Endothelial cell of umbilical vein (primary cell): ENCODE measurements around the gene EMCN. TPM values are rescaled to one million over a fixed set of nuclear protein-coding genes. Genes with fewer than 3 reads are reported as not detected.

ENCODE experiments used
- BruUV-seq: library from RNA; stranded (reverse); fragments of 400-500 nt; replicated peaks from 2 replicates; lab custom pipeline; 2021; lab: Mats Ljungman, UMichigan
- CTCF ChIA-PET: fragments of 300-600, 350-600 bp; sonication (Branson Sonifier 250); formaldehyde crosslinking; loops from one replicate; lab custom pipeline; 2021; ENCODE audit warnings: antibody characterized with exemption, inconsistent platforms; lab: Charles Lee
- POLR2A ChIA-PET: fragments of 300-600, 350-600 bp; sonication (Branson Sonifier 250); formaldehyde crosslinking; loops from one replicate; lab custom pipeline; 2021; ENCODE audit warnings: antibody characterized with exemption, inconsistent platforms; lab: Charles Lee
- DNase-seq: peaks from one replicate; pipeline ENCODE4 v3.0.0-alpha.2; 2011; ENCODE audit warnings: low read depth, low spot score
- FAIRE-seq: peaks from 2 replicates; lab custom pipeline; 2011; peaks lifted over from hg19 to GRCh38; lab: Jason Lieb, UNC
- H2AFZ ChIP-seq: 2 replicates; pipeline ENCODE4 v1.6.0; 2012; ENCODE audit warnings: low read depth, low read length, control low read depth, inconsistent platforms
- H3K27ac ChIP-seq: 2 replicates; pipeline ENCODE4 v1.5.1; 2011; ENCODE audit warnings: low read depth, mild to moderate bottlenecking, control low read depth, low read length, moderate library complexity; ENCODE audit not compliant: insufficient read depth
- H3K27me3 ChIP-seq, 2 experiments: 2 replicates each; pipeline versions ENCODE4 v1.6.0 to v1.6.1; 2011; ENCODE audit warnings: low read length in 2 of 2, mixed read lengths in 1 of 2; ENCODE audit not compliant: control insufficient read depth in 2 of 2, insufficient read depth in 2 of 2
- H3K36me3 ChIP-seq, 2 experiments: 2 replicates in 1 of 2; 3 replicates in 1 of 2; pipeline ENCODE4 v1.5.1; 2011; ENCODE audit warnings: low read length in 2 of 2, mild to moderate bottlenecking in 1 of 2, moderate library complexity in 1 of 2; ENCODE audit not compliant: control insufficient read depth in 2 of 2, insufficient read depth in 2 of 2; ENCODE audit errors: extremely low read depth in 1 of 2
- H3K4me1 ChIP-seq: 3 replicates; pipeline ENCODE4 v1.5.1; 2011; ENCODE audit warnings: mild to moderate bottlenecking, low read length; ENCODE audit not compliant: control insufficient read depth, insufficient read depth; ENCODE audit errors: extremely low read depth
- H3K4me2 ChIP-seq: 2 replicates; pipeline ENCODE4 v1.6.1; 2011; ENCODE audit warnings: low read length, control low read depth, mixed read lengths; ENCODE audit not compliant: insufficient read depth
- H3K4me3 ChIP-seq, 3 experiments: fragments of 200-600 bp in 1 of 3; sonication (generic), shearing (Covaris generic) in 1 of 3; replicated peaks in 1 of 3; 2 replicates each; pipeline ENCODE4 v1.5.1; 2011 to 2016; ENCODE audit warnings: control low read depth in 3 of 3, low read length in 3 of 3, mild to moderate bottlenecking in 2 of 3, inconsistent platforms in 1 of 3, low read depth in 1 of 3, moderate library complexity in 1 of 3; ENCODE audit not compliant: insufficient read depth in 1 of 3
- H3K79me2 ChIP-seq: 2 replicates; pipeline ENCODE4 v1.6.0; 2012; ENCODE audit warnings: low read length, inconsistent platforms; ENCODE audit not compliant: control insufficient read depth, insufficient read depth
- H3K9ac ChIP-seq: replicated peaks from 2 replicates; pipeline ENCODE3; 2011; ENCODE audit warnings: low read length, control low read depth; ENCODE audit not compliant: insufficient read depth; ENCODE audit errors: extremely low read depth
- H3K9me1 ChIP-seq: replicated peaks from 3 replicates; pipeline ENCODE4 v1.6.0; 2011; ENCODE audit warnings: mild to moderate bottlenecking, low read length; ENCODE audit not compliant: control insufficient read depth, insufficient read depth; ENCODE audit errors: extremely low read depth
- H3K9me3 ChIP-seq: replicated peaks from 2 replicates; pipeline ENCODE4 v1.5.1; 2012; ENCODE audit warnings: low read length, inconsistent platforms; ENCODE audit not compliant: control insufficient read depth, insufficient read depth
- H4K20me1 ChIP-seq: replicated peaks from 2 replicates; pipeline ENCODE3; 2011; ENCODE audit warnings: mild to moderate bottlenecking, low read length; ENCODE audit not compliant: control insufficient read depth, insufficient read depth; ENCODE audit errors: extremely low read depth
- FOS ChIP-seq: IDR thresholded peaks from 2 replicates; pipeline ENCODE4 v1.6.1; 2011; ENCODE audit warnings: mild to moderate bottlenecking, low read length, moderate library complexity, borderline replicate concordance; ENCODE audit not compliant: insufficient read depth
- GATA2 ChIP-seq: IDR thresholded peaks from 2 replicates; pipeline ENCODE4 v1.7.0; 2011; ENCODE audit warnings: low read depth, mild to moderate bottlenecking, moderate library complexity, mixed read lengths, low read length; ENCODE audit not compliant: insufficient read length, insufficient read depth
- JUN ChIP-seq: IDR thresholded peaks from 2 replicates; pipeline ENCODE4 v1.6.1; 2011; ENCODE audit warnings: borderline replicate concordance, low read depth; ENCODE audit not compliant: insufficient read length, insufficient read depth
- POLR2AphosphoS5 ChIP-seq: IDR thresholded peaks from 2 replicates; pipeline ENCODE4 v1.6.1; 2012; ENCODE audit warnings: low read depth, mild to moderate bottlenecking, control low read depth, low read length, moderate library complexity; ENCODE audit not compliant: insufficient read depth
- dilution Hi-C: fragments of 300-500 bp; cut with MboI; formaldehyde crosslinking; loops from one replicate; pipeline ENCODE4 v1.15.0; 2019; ENCODE audit warnings: low sequenced_read_pairs; ENCODE audit not compliant: extremely low pct_ligation_motif_present
- intact Hi-C: fragments of 100-400 bp; cut with micrococcal nuclease; formaldehyde crosslinking; loops from one replicate; pipeline ENCODE4 v1.10.0; 2022
- polyA plus RNA-seq, 4 experiments: library from polyadenylated mRNA; depleted of rRNA in 3 of 4; stranded (reverse) in 3 of 4; unstranded in 1 of 4; fragments of >200 nt; gene quantifications; 2 replicates each; pipeline versions ENCODE4 v1.2.1 to v1.2.3, GENCODE V29; 2011 to 2012; ENCODE audit warnings: missing spikeins in 1 of 4
- total RNA-seq: library from RNA; stranded (reverse); gene quantifications from 2 replicates; pipeline ENCODE4 v1.2.3, GENCODE V29; 2021
- TF ChIP-seq, protein P1 (sequence below): IDR thresholded peaks from 2 replicates; pipeline ENCODE4 v1.6.1; 2011; ENCODE audit not compliant: insufficient read depth, insufficient read length

Gene EMCN
- total and polyA plus RNA-seq, 2 donors (not counting 3 experiments of a cell fraction or from before 2014, with no cell fraction given): 51.6 to 97.3 TPM

DNA sequence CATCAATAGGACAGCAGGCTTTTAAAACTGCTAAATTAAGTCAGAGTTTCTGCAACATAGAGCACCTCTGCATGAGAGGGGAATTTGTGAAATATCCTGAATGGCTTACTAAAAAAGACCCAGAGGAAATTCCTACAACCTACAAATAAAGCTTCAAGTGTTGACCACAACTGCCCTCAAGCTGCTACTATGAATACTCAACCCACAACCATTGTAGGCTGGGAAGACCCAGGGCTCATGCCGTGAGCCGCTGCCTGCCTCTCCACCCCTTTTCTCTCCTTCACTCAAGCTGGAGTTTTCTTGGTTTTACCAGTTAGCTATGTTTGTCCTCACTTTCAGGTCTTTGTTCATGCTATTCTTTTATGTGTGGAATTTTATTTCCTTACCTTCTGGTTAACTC, 151.6 kb downstream of the EMCN start:
- Histone ChIP-seq H4K20me1 (no peaks in the 10 kb centered on the region), H3K4me1 (peaks cover 14% of the 10 kb centered on the region), H3K4me3 (no peak overlapping the region), H3K36me3 (no peaks in the 10 kb centered on the region), H2AFZ (no peak overlapping the region), H3K27ac (no peak overlapping the region), H3K9ac (no peak overlapping the region), H3K79me2 (no peaks in the 10 kb centered on the region), H3K9me1 (no peaks in the 10 kb centered on the region), H3K4me2 (no peak overlapping the region), H3K27me3 (no peaks in the 10 kb centered on the region), H3K9me3 (no peaks in the 10 kb centered on the region)
- FAIRE-seq (no peak), DNase-seq (no peak)
- ChIA-PET POLR2A (no interaction called here), CTCF (no interaction called here)
- BruUV-seq: no TSS peak
- intact Hi-C loops: loop anchor here (10.0 kb wide), 1 partner anchor 171 kb away; the partner anchor contains the start of gene DDIT4L
- no peak for TF ChIP-seq JUN
- dilution Hi-C loops: no loop called here

DNA sequence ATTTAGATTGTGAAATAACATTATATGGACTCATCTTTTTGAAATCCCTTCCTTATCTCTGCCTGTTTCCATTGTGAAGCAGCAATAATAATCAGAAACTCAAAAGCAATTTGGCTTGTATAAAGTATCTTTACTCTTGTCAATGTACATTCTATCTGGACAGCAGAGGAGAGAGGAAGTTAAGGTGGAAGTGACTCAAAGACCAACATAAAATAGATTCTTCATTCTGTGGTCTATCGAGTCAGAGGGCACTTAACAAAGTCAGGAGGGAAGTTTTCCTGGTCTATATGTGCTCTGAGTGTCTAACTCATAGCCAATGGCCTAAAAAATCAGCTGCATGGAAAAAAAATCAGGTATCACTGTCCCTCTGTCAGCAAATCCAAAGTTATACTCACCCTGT, 155.5 kb downstream of the EMCN start:
- Histone ChIP-seq H2AFZ (no peak overlapping the region), H3K4me3 (no peak overlapping the region), H3K9me1 (no peaks in the 10 kb centered on the region), H3K36me3 (no peaks in the 10 kb centered on the region), H3K4me1 (peaks cover 14% of the 10 kb centered on the region), H3K27ac (no peak overlapping the region), H3K9me3 (no peaks in the 10 kb centered on the region), H3K4me2 (peak overlapping the region; percentile 63), H4K20me1 (no peaks in the 10 kb centered on the region), H3K9ac (no peak overlapping the region), H3K27me3 (no peaks in the 10 kb centered on the region), H3K79me2 (no peaks in the 10 kb centered on the region)
- DNase-seq: peak; percentile 67
- BruUV-seq: no TSS peak
- POLR2A ChIA-PET: no interaction called here
- FAIRE-seq: peak; percentile 90
- TF ChIP-seq, protein P1, sequence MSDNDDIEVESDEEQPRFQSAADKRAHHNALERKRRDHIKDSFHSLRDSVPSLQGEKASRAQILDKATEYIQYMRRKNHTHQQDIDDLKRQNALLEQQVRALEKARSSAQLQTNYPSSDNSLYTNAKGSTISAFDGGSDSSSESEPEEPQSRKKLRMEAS: no peak
- TF ChIP-seq POLR2AphosphoS5 (no peak), FOS (peak; percentile 66), JUN (peak; percentile 23), GATA2 (peak; percentile 32)
- dilution Hi-C loops (no loop called here), intact Hi-C loops (loop anchor here (10.0 kb wide), 1 partner anchor 168 kb away; the partner anchor contains the start of gene DDIT4L)
- CTCF ChIA-PET: interaction anchor here (1.3 to 2.1 kb wide), 3 partner anchors 10 to 268 kb away, joined by 3 to 9 read pairs (median 5); no protein-coding TSS in a partner anchor
